ENCODE measurements around the gene SLC5A6.

The SLC5A6 gene

GRCh38 chr2:27211943-27212625 is at the start of gene SLC5A6, which contains the start of gene ATRAID:
SLC5A6 (minus strand) TSS chr2:27212268; CDS start chr2:27207650, 4,618 bp downstream.
ATRAID (plus strand) TSS chr2:27212041; CDS start chr2:27212369, 328 bp downstream.
- peak; percentile 81 to 85 for DNase-seq (ENCODE audit: low read depth in 1 of 2, low spot score in 1 of 2)

- no peak for DNase-seq (ENCODE audit: low read depth in 1 of 2, low spot score in 1 of 2)
Observed at GRCh38 chr2:27261241-27261925, 49.3 kb upstream of the SLC5A6 start.

GRCh38 chr2:27258051-27258450 is 46.0 kb upstream of the SLC5A6 start:
- no peak for DNase-seq (ENCODE audit: low read depth in 1 of 2, low spot score in 1 of 2)

GRCh38 chr2:27256855-27257454 is 44.9 kb upstream of the SLC5A6 start:
- DNase-seq (ENCODE audit: low read depth in 1 of 2, low spot score in 1 of 2): no peak

GRCh38 chr2:27255660-27256059 is 43.6 kb upstream of the SLC5A6 start:
- no peak for DNase-seq (ENCODE audit: low read depth in 1 of 2, low spot score in 1 of 2)

GRCh38 chr2:27255187-27255586 is 43.1 kb upstream of the SLC5A6 start:
- no peak for DNase-seq (ENCODE audit: low read depth in 1 of 2, low spot score in 1 of 2)

- DNase-seq (ENCODE audit: low read depth in 1 of 2, low spot score in 1 of 2): no peak
Observed at GRCh38 chr2:27251766-27252165, 39.7 kb upstream of the SLC5A6 start.

- DNase-seq (ENCODE audit: low read depth in 1 of 2, low spot score in 1 of 2): no peak
Observed at GRCh38 chr2:27250652-27251379, 38.7 kb upstream of the SLC5A6 start.

GRCh38 chr2:27249891-27250651 is 38.0 kb upstream of the SLC5A6 start:
- peak in 1 of 2 donors; percentile 49 for DNase-seq (ENCODE audit: low read depth in 1 of 2, low spot score in 1 of 2)

- DNase-seq (ENCODE audit: low read depth in 1 of 2, low spot score in 1 of 2): no peak
Observed at GRCh38 chr2:27249159-27249890, 37.3 kb upstream of the SLC5A6 start.

- no peak for DNase-seq (ENCODE audit: low read depth in 1 of 2, low spot score in 1 of 2)
Observed at GRCh38 chr2:27247893-27248292, 35.8 kb upstream of the SLC5A6 start.

- no peak for DNase-seq (ENCODE audit: low read depth in 1 of 2, low spot score in 1 of 2)
Observed at GRCh38 chr2:27245626-27246025, 33.6 kb upstream of the SLC5A6 start.

- DNase-seq (ENCODE audit: low read depth in 1 of 2, low spot score in 1 of 2): no peak
Observed at GRCh38 chr2:27245116-27245515, 33.0 kb upstream of the SLC5A6 start.

- no peak for DNase-seq (ENCODE audit: low read depth in 1 of 2, low spot score in 1 of 2)
Observed at GRCh38 chr2:27243391-27244130, 31.5 kb upstream of the SLC5A6 start.

GRCh38 chr2:27242614-27242951 is 30.5 kb upstream of the SLC5A6 start:
- no peak for DNase-seq (ENCODE audit: low read depth in 1 of 2, low spot score in 1 of 2)

GRCh38 chr2:27241761-27242613 is 29.9 kb upstream of the SLC5A6 start:
- no peak for DNase-seq (ENCODE audit: low read depth in 1 of 2, low spot score in 1 of 2)

GRCh38 chr2:27240406-27240805 is 28.3 kb upstream of the SLC5A6 start:
- no peak for DNase-seq (ENCODE audit: low read depth in 1 of 2, low spot score in 1 of 2)

GRCh38 chr2:27238976-27239375 is 26.9 kb upstream of the SLC5A6 start:
- no peak for DNase-seq (ENCODE audit: low read depth in 1 of 2, low spot score in 1 of 2)
